SK-N-MC (cell line): Measurements from ENCODE around the gene MORF4L2.

Experiments
- EZH2 ChIP-seq: fragments of 200-600 bp; sonication (generic); IDR thresholded peaks from one replicate; pipeline ENCODE4 v1.6.1; 2017; ENCODE audit warnings: antibody characterized with exemption
- FOXP2 ChIP-seq: optimal IDR thresholded peaks from 2 replicates; pipeline ENCODE3; 2011; ENCODE audit warnings: mild to moderate bottlenecking, moderate library complexity; ENCODE audit not compliant: insufficient read depth; ENCODE audit errors: extremely low read length, control extremely low read depth
- POLR2AphosphoS5 ChIP-seq: IDR thresholded peaks from 2 replicates; pipeline ENCODE4 v1.6.1; 2012; ENCODE audit warnings: mild to moderate bottlenecking, low read depth, low read length, borderline replicate concordance

DNA sequence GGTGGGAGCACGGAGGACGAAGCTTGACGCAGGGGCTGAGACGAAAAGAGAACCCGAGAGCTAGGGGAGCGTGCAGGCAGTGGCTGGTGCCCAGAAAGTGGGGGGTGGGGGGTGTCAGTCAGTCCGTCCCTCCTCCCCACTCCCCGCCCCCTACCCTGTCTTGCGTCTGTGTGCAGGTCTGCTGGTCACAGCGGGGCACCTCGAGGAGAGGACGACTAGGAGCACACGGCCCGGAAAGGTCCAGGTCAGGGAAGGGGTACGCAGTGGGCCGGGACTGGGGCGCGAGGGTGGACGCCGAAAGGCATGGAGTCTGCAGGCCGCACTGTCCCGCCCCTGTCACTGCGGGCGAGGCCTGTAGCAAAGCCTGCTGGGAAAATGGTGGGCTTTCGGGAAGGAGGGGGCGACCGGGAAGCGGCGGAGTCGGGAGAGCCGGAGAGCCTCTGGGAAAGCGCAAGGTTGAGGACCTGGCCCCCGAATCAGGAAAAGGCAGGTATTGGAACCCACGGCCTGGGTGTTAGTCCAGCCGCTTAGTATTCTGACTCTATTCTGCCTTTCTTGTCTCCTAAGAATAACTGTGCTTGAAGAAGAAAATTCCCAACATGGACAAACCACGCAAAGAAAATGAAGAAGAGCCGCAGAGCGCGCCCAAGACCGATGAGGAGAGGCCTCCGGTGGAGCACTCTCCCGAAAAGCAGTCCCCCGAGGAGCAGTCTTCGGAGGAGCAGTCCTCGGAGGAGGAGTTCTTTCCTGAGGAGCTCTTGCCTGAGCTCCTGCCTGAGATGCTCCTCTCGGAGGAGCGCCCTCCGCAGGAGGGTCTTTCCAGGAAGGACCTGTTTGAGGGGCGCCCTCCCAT lies 57.0 kb downstream of the MORF4L2 start:
- TF ChIP-seq POLR2AphosphoS5 (peak; percentile 45; the same call in 1 of the 2 replicates), FOXP2 (no peak), EZH2 (no peak)
